IMR-90 (cell line): ENCODE measurements around the gene FBXO22. TPM values are rescaled to one million over a fixed set of nuclear protein-coding genes. Genes with fewer than 3 reads are reported as not detected.

Experiments
- ATAC-seq: fragments of 200-7000 bp; cut with Tn5 transposase; 2 replicates; pipeline ENCODE4 v1.9.1; 2020; ENCODE audit warnings: low read depth, mild to moderate bottlenecking, moderate library complexity
- BruUV-seq: library from RNA; stranded (reverse); fragments of 400-500 nt; replicated peaks from 2 replicates; lab custom pipeline; 2021; lab: Mats Ljungman, UMichigan
- CTCF ChIA-PET: fragments of 300-600 bp; formaldehyde crosslinking; extraction: SDS; loops from one replicate; lab custom pipeline; 2021; ENCODE audit warnings: antibody characterized with exemption; lab: Yijun Ruan, JAX
- POLR2A ChIA-PET: fragments of 300-600 bp; sonication (Branson Sonifier 250); formaldehyde crosslinking; loops from one replicate; lab custom pipeline; 2022; ENCODE audit warnings: antibody characterized with exemption; ENCODE audit not compliant: unreplicated experiment; lab: Charles Lee
- DNase-seq: peaks from one replicate; pipeline ENCODE4 v3.0.0; 2013
- H2AFZ ChIP-seq: replicated peaks from 2 replicates; pipeline ENCODE3; 2013; ENCODE audit warnings: low read length, mild to moderate bottlenecking; ENCODE audit not compliant: poor library complexity
- H2AK5ac ChIP-seq: 2 replicates; pipeline ENCODE4 v1.6.1; 2013; ENCODE audit warnings: low read depth, low read length, inconsistent platforms
- H2AK9ac ChIP-seq: replicated peaks from 2 replicates; pipeline ENCODE3; 2013; ENCODE audit warnings: mild to moderate bottlenecking, low read depth, low read length, moderate library complexity; ENCODE audit not compliant: poor library complexity
- H2BK120ac ChIP-seq: 2 replicates; pipeline ENCODE4 v1.6.1; 2013; ENCODE audit warnings: low read depth, low read length, inconsistent platforms
- H2BK15ac ChIP-seq: 3 replicates; pipeline ENCODE4 v1.6.1; 2013; ENCODE audit warnings: low read depth, low read length, inconsistent platforms
- H2BK20ac ChIP-seq: 2 replicates; pipeline ENCODE4 v1.6.1; 2013; ENCODE audit warnings: low read depth, mild to moderate bottlenecking, inconsistent platforms, low read length, moderate library complexity
- H2BK5ac ChIP-seq: 2 replicates; pipeline ENCODE4 v1.6.1; 2013; ENCODE audit warnings: mild to moderate bottlenecking, low read depth, low read length, inconsistent platforms; ENCODE audit not compliant: poor library complexity, severe bottlenecking
- H3K14ac ChIP-seq: replicated peaks from 2 replicates; pipeline ENCODE4 v1.6.1; 2013; ENCODE audit warnings: low read depth, low read length, inconsistent platforms
- H3K18ac ChIP-seq: 2 replicates; pipeline ENCODE4 v1.6.1; 2013; ENCODE audit warnings: low read depth, low read length, control low read depth
- H3K23ac ChIP-seq: 2 replicates; pipeline ENCODE4 v1.6.1; 2013; ENCODE audit warnings: low read depth, low read length, inconsistent platforms
- H3K27ac ChIP-seq: 2 replicates; pipeline ENCODE4 v1.5.1; 2013; ENCODE audit warnings: mild to moderate bottlenecking, control low read depth, low read length; ENCODE audit not compliant: insufficient read depth
- H3K27me3 ChIP-seq: 2 replicates; pipeline ENCODE4 v1.6.1; 2013; ENCODE audit warnings: low read length; ENCODE audit not compliant: control insufficient read depth, insufficient read depth
- H3K36me3 ChIP-seq: 2 replicates; pipeline ENCODE4 v1.6.1; 2013; ENCODE audit warnings: low read length, mixed read lengths; ENCODE audit not compliant: control insufficient read depth, insufficient read depth
- H3K4ac ChIP-seq: 2 replicates; pipeline ENCODE4 v1.6.1; 2013; ENCODE audit warnings: low read depth, low read length, inconsistent platforms
- H3K4me1 ChIP-seq: 2 replicates; pipeline ENCODE4 v1.6.1; 2013; ENCODE audit warnings: low read length, mixed read lengths; ENCODE audit not compliant: control insufficient read depth, insufficient read depth
- H3K4me2 ChIP-seq: 2 replicates; pipeline ENCODE4 v1.6.1; 2013; ENCODE audit warnings: low read depth, mild to moderate bottlenecking, control low read depth, low read length, moderate library complexity
- H3K4me3 ChIP-seq: 2 replicates; pipeline ENCODE4 v1.5.1; 2013; ENCODE audit warnings: low read depth, mild to moderate bottlenecking, control low read depth, low read length, moderate library complexity; ENCODE audit not compliant: insufficient read depth
- H3K56ac ChIP-seq: 2 replicates; pipeline ENCODE4 v1.6.1; 2013; ENCODE audit warnings: low read length, inconsistent platforms; ENCODE audit not compliant: insufficient read depth; ENCODE audit errors: extremely low read depth
- H3K79me1 ChIP-seq, 2 experiments: 2 replicates each; pipeline ENCODE4 v1.6.1; 2013; ENCODE audit warnings: low read length in 2 of 2, inconsistent platforms in 1 of 2, low read depth in 1 of 2
- H3K9ac ChIP-seq: 2 replicates; pipeline ENCODE4 v1.6.1; 2013; ENCODE audit warnings: low read depth, low read length, control low read depth
- H3K9me1 ChIP-seq: 2 replicates; pipeline ENCODE4 v1.6.1; 2013; ENCODE audit warnings: low read length, inconsistent platforms; ENCODE audit not compliant: insufficient read depth
- H3K9me3 ChIP-seq: 2 replicates; pipeline ENCODE4 v1.6.1; 2013; ENCODE audit warnings: low read length; ENCODE audit not compliant: control insufficient read depth, insufficient read depth
- H4K20me1 ChIP-seq: 2 replicates; pipeline ENCODE4 v1.6.1; 2013; ENCODE audit warnings: low read length, inconsistent platforms; ENCODE audit not compliant: insufficient read depth
- H4K5ac ChIP-seq: 2 replicates; pipeline ENCODE4 v1.6.1; 2013; ENCODE audit warnings: mild to moderate bottlenecking, low read depth, low read length, control low read depth
- H4K8ac ChIP-seq, 2 experiments: 2 replicates each; pipeline ENCODE4 v1.6.1; 2013; ENCODE audit warnings: low read depth in 2 of 2, low read length in 2 of 2, control low read depth in 1 of 2, inconsistent platforms in 1 of 2
- H4K91ac ChIP-seq: 2 replicates; pipeline ENCODE4 v1.6.1; 2013; ENCODE audit warnings: low read depth, low read length, inconsistent platforms; ENCODE audit not compliant: insufficient read depth
- BHLHE40 ChIP-seq: fragments of 150-350 bp; IDR thresholded peaks from 2 replicates; pipeline ENCODE4 v1.6.1; 2016; ENCODE audit warnings: mild to moderate bottlenecking, low read depth, low read length
- CEBPB ChIP-seq: IDR thresholded peaks from 2 replicates; pipeline ENCODE4 v1.6.1; 2012; ENCODE audit warnings: low read depth, low read length, improper control_type of control experiment
- CHD1 ChIP-seq: IDR thresholded peaks from 2 replicates; pipeline ENCODE4 v1.6.1; 2012; ENCODE audit warnings: low read depth, low read length, improper control_type of control experiment
- ELK1 ChIP-seq: fragments of 150-350 bp; IDR thresholded peaks from 2 replicates; pipeline ENCODE4 v1.6.1; 2016; ENCODE audit warnings: low read depth, mild to moderate bottlenecking, low read length, moderate library complexity, borderline replicate concordance
- FOS ChIP-seq: fragments of 150-350 bp; IDR thresholded peaks from 2 replicates; pipeline ENCODE4 v1.6.1; 2016; ENCODE audit warnings: low read depth, low read length
- MAFK ChIP-seq: IDR thresholded peaks from 2 replicates; pipeline ENCODE4 v1.6.1; 2012; ENCODE audit warnings: low read depth, low read length, improper control_type of control experiment
- MAZ ChIP-seq: IDR thresholded peaks from 2 replicates; pipeline ENCODE4 v1.6.1; 2012; ENCODE audit warnings: low read depth, mild to moderate bottlenecking, low read length, improper control_type of control experiment, moderate library complexity, borderline replicate concordance
- MXI1 ChIP-seq: IDR thresholded peaks from 2 replicates; pipeline ENCODE4 v1.6.1; 2012; ENCODE audit warnings: low read depth, mild to moderate bottlenecking, low read length, moderate library complexity, borderline replicate concordance
- NFE2L2 ChIP-seq: fragments of 150-350 bp; IDR thresholded peaks from 2 replicates; pipeline ENCODE4 v1.6.1; 2016; ENCODE audit warnings: low read depth, mild to moderate bottlenecking, low read length
- POLR2A ChIP-seq: IDR thresholded peaks from 2 replicates; pipeline ENCODE4 v1.6.1; 2012; ENCODE audit warnings: mild to moderate bottlenecking, low read depth, low read length
- RAD21 ChIP-seq: IDR thresholded peaks from 2 replicates; pipeline ENCODE4 v1.6.1; 2012; ENCODE audit warnings: low read length, improper control_type of control experiment
- RCOR1 ChIP-seq: IDR thresholded peaks from 2 replicates; pipeline ENCODE4 v1.6.1; 2012; ENCODE audit warnings: mild to moderate bottlenecking, low read length, improper control_type of control experiment; ENCODE audit not compliant: insufficient replicate concordance
- RFX5 ChIP-seq: IDR thresholded peaks from 2 replicates; pipeline ENCODE4 v1.8.0; 2012; ENCODE audit warnings: low read depth, mild to moderate bottlenecking, low read length, moderate library complexity
- SMC3 ChIP-seq: fragments of 150-350 bp; IDR thresholded peaks from 2 replicates; pipeline ENCODE4 v1.6.1; 2016; ENCODE audit warnings: low read depth, mild to moderate bottlenecking, antibody characterized with exemption, low read length, moderate library complexity
- WGBS, 2 experiments: methylation state at CpG; one replicate each; pipeline versions ENCODE4 v1.1.5 to v1.1.7; 2013; ENCODE audit warnings: missing lambda C conversion rate in 2 of 2; ENCODE audit not compliant: insufficient read length in 1 of 2; ENCODE audit errors: extremely low coverage in 2 of 2; 5-methylcytosine and 5-hydroxymethylcytosine counted together
- dilution Hi-C: fragments of 300-500 bp; cut with HindIII; formaldehyde crosslinking; loops from one replicate; pipeline ENCODE4 v1.14.3; 2018; ENCODE audit warnings: low sequenced_read_pairs; ENCODE audit not compliant: unreplicated experiment
- in situ Hi-C: fragments of 300-500 bp; cut with MboI; formaldehyde crosslinking; loops from 3 replicates; pipeline ENCODE4 v1.14.3; 2019; ENCODE audit warnings: low sequenced_read_pairs, inconsistent platforms, mixed read lengths
- intact Hi-C: fragments of 100-400 bp; cut with micrococcal nuclease; formaldehyde crosslinking; loops from 2 replicates; pipeline ENCODE4 v1.10.0; 2022
- polyA plus RNA-seq, 3 experiments: library from polyadenylated mRNA; depleted of rRNA; stranded (reverse); fragments of >200 nt; gene quantifications; 2 replicates each; pipeline ENCODE4 v1.2.3, GENCODE V29; 2012; ENCODE audit warnings: low replicate concordance in 1 of 3
- total RNA-seq: library from RNA; depleted of rRNA; stranded (reverse); fragments of >200 nt; gene quantifications from 2 replicates; pipeline ENCODE4 v1.2.3, GENCODE V29; 2012
- TF ChIP-seq, protein P1 (sequence below): fragments of 150-350 bp; IDR thresholded peaks from 2 replicates; pipeline ENCODE4 v1.6.1; 2017; ENCODE audit warnings: mild to moderate bottlenecking, antibody characterized with exemption, low read length, low read depth

Gene FBXO22
- total and polyA plus RNA-seq, 2 of the 4 experiments (the other 2 are of a cell fraction): 22.4 to 45.2 TPM

DNA sequence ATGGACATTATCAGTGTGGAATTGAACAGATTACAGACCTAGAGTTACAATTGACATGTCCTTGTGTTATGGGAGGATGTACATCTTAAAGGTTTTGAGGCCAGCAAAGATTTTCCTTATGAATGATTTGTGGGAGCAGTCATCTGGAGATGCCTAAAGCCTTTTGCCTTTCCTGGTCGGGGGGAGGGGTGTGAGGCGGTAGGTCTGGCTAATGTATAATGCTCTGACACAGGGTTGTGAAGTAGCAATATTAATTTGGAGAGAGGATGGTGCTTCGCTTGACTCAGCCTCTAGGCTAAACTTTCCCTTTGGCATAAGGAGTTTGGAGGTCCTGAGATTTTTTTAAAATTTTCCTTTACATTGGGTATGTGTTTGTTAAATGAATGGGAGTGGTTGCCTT lies 23.3 kb downstream of the FBXO22 start:
- H3K9me1 ChIP-seq: peaks cover 21% of the 10 kb centered on the region
- H3K23ac ChIP-seq: no peak overlapping the region
- no peak overlapping the region for H3K18ac ChIP-seq
- H3K56ac ChIP-seq: no peak overlapping the region
- H2BK120ac ChIP-seq: no peak overlapping the region
- no peak overlapping the region for H3K4ac ChIP-seq
- H4K91ac ChIP-seq: no peak overlapping the region
- no peak overlapping the region for H3K9ac ChIP-seq
- in situ Hi-C loops: no loop called here
- H3K27ac ChIP-seq: no peak overlapping the region
- no peak overlapping the region for H2BK15ac ChIP-seq
- H3K4me1 ChIP-seq: peaks cover 4% of the 10 kb centered on the region
- no peak for TF ChIP-seq RFX5
- TF ChIP-seq BHLHE40: no peak
- no peak for TF ChIP-seq FOS
- no peak for TF ChIP-seq ELK1
- TF ChIP-seq POLR2A: no peak
- TF ChIP-seq CHD1: no peak
- TF ChIP-seq MAZ: no peak
- TF ChIP-seq MAFK: no peak
- TF ChIP-seq CEBPB: no peak
- no peak for TF ChIP-seq MXI1
- no peak for TF ChIP-seq RAD21
- no peak for TF ChIP-seq SMC3
- TF ChIP-seq NFE2L2: no peak
- TF ChIP-seq, protein P1, sequence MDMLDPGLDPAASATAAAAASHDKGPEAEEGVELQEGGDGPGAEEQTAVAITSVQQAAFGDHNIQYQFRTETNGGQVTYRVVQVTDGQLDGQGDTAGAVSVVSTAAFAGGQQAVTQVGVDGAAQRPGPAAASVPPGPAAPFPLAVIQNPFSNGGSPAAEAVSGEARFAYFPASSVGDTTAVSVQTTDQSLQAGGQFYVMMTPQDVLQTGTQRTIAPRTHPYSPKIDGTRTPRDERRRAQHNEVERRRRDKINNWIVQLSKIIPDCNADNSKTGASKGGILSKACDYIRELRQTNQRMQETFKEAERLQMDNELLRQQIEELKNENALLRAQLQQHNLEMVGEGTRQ: no peak
- no peak for TF ChIP-seq RCOR1
- no peak overlapping the region for H3K4me3 ChIP-seq
- no peak overlapping the region for H2AK9ac ChIP-seq
- no peak overlapping the region for H2AFZ ChIP-seq
- no peak overlapping the region for H3K4me2 ChIP-seq
- peaks cover 8% of the 10 kb centered on the region for H3K36me3 ChIP-seq
- H3K9me3 ChIP-seq: no peaks in the 10 kb centered on the region
- H4K8ac ChIP-seq: no peak overlapping the region
- intact Hi-C loops: no loop called here
- no CpG with 5 or more reads among the region's 3 CpGs for WGBS, 2 experiments
- peaks cover 32% of the 10 kb centered on the region for H4K20me1 ChIP-seq
- dilution Hi-C loops: no loop called here
- ChIA-PET CTCF (no interaction called here), POLR2A (no interaction called here)
- BruUV-seq: no TSS peak
- H3K79me1 ChIP-seq: peaks cover 37 to 74% of the 10 kb centered on the region in 2 experiments
- no peak overlapping the region for H3K14ac ChIP-seq
- no peak overlapping the region for H4K5ac ChIP-seq
- H3K27me3 ChIP-seq: no peaks in the 10 kb centered on the region
- H2AK5ac ChIP-seq: no peak overlapping the region
- H2BK5ac ChIP-seq: no peak overlapping the region
- DNase-seq (no peak), ATAC-seq (no peak)
- H2BK20ac ChIP-seq: no peak overlapping the region
